GM23248 (cell line): ENCODE results near the gene KLF6.

Experiments
- EZH2 ChIP-seq: fragments of 200-600 bp; sonication (generic); IDR thresholded peaks from 2 replicates; pipeline ENCODE4 v1.6.1; 2018; ENCODE audit warnings: antibody characterized with exemption, mild to moderate bottlenecking; ENCODE audit not compliant: insufficient read depth, poor library complexity, severe bottlenecking
- EZH2phosphoT487 ChIP-seq: fragments of 200-600 bp; sonication (generic); IDR thresholded peaks from 2 replicates; pipeline ENCODE4 v1.6.1; 2018; ENCODE audit warnings: antibody characterized with exemption, moderate library complexity, mild to moderate bottlenecking, low read depth; ENCODE audit not compliant: insufficient read depth

DNA sequence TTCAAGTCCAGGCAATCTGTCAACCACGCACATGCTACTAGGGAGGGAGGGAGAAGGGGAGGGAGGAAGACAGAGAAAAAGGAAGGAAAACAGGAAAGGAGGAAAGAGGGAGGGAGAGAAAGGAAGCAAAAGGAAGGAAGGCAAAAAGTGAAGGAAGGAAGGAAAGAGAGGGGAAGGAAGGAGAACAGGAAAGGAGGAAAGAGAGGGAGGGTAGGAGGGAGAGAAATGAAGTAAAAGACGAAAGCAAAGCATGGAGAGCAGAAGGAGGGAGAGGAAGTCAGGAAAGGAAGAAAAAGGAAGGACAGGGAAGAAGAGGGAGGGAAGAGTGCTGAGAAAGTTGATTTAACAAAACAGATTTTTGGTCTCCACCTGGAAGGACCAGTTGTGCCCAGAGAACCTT, 25.6 kb downstream of the KLF6 start:
- TF ChIP-seq EZH2phosphoT487: no peak
- TF ChIP-seq EZH2: no peak
